Measurements from ENCODE around the gene RICTOR.

- no peak for TF ChIP-seq CTCF (IDR thresholded peaks at IDR 0.05)
- TF ChIP-seq POLR2A (IDR thresholded peaks at IDR 0.05): no peak
Observed at GRCh38 chr5:39113354-39113953, 39.3 kb upstream of the RICTOR start.
